BJ (cell line): ENCODE data around the gene SH3PXD2B. TPM values are rescaled to one million over a fixed set of nuclear protein-coding genes. Genes with fewer than 3 reads are reported as not detected.
A peak's percentile ranks its signal among the peaks of the same experiment; 100 is the strongest.

Source experiments
- CTCF ChIA-PET: fragments of 350-600 bp; formaldehyde crosslinking; extraction: SDS; loops from one replicate; lab custom pipeline; 2021; ENCODE audit warnings: antibody characterized with exemption, inconsistent platforms; lab: Yijun Ruan, JAX
- POLR2A ChIA-PET: fragments of 300-600 bp; sonication (Branson Sonifier 250); formaldehyde crosslinking; extraction: SDS; loops from one replicate; lab custom pipeline; 2021; ENCODE audit warnings: antibody characterized with exemption; lab: Charles Lee
- DNase-seq: peaks from one replicate; pipeline ENCODE4 v3.0.0-alpha.2; 2011; ENCODE audit warnings: low read depth
- H3K27me3 ChIP-seq: 2 replicates; pipeline ENCODE4 v1.6.0; 2011; ENCODE audit warnings: low read length; ENCODE audit not compliant: control insufficient read depth, insufficient read depth
- H3K36me3 ChIP-seq: 2 replicates; pipeline ENCODE4 v1.5.1; 2011; ENCODE audit warnings: low read length; ENCODE audit not compliant: control insufficient read depth, insufficient read depth
- H3K4me3 ChIP-seq: 2 replicates; pipeline ENCODE4 v1.5.1; 2011; ENCODE audit warnings: low read depth, mild to moderate bottlenecking, control low read depth, low read length
- CTCF ChIP-seq: IDR thresholded peaks from 2 replicates; pipeline ENCODE4 v1.5.1; 2011; ENCODE audit warnings: low read depth, mild to moderate bottlenecking, control low read depth, inconsistent platforms, low read length, moderate library complexity; ENCODE audit not compliant: insufficient read depth
- polyA plus RNA-seq: library from polyadenylated mRNA; depleted of rRNA; stranded (reverse); fragments of >200 nt; gene quantifications from 2 replicates; pipeline ENCODE4 v1.2.3, GENCODE V29; 2011

Gene SH3PXD2B
- polyA plus RNA-seq, 1 experiment: 15.5 TPM

- POLR2A ChIA-PET: no interaction called here
- H3K4me3 ChIP-seq: no peak overlapping the region
- no peaks in the 10 kb centered on the region for H3K36me3 ChIP-seq
- TF ChIP-seq CTCF: no peak
- DNase-seq: no peak
- CTCF ChIA-PET: interaction anchor here (0.6 to 3.0 kb wide), 7 partner anchors 8 to 239 kb away, joined by 3 to 14 read pairs (median 6); no protein-coding TSS in a partner anchor
- no peaks in the 10 kb centered on the region; the same call in 1 of the 2 replicates for H3K27me3 ChIP-seq
Measured at GRCh38 chr5:172459783-172460165, 5.4 kb upstream of the SH3PXD2B start.

GRCh38 chr5:172458976-172459782 lies 4.9 kb upstream of the SH3PXD2B start:
- H3K4me3 ChIP-seq: no peak overlapping the region
- CTCF ChIA-PET: interaction anchor here (0.6 to 3.0 kb wide), 7 partner anchors 7 to 239 kb away, joined by 3 to 14 read pairs (median 6); no protein-coding TSS in a partner anchor

GRCh38 chr5:172456076-172456722 lies 1.9 kb upstream of the SH3PXD2B start:
- Histone ChIP-seq H3K27me3 (no peaks in the 10 kb centered on the region; the same call in 1 of the 2 replicates), H3K36me3 (no peaks in the 10 kb centered on the region), H3K4me3 (no peak overlapping the region)
- ChIA-PET CTCF (interaction anchor here (1.1 to 1.4 kb wide), 3 partner anchors 10 to 241 kb away, joined by 3 read pairs; no protein-coding TSS in a partner anchor), POLR2A (interaction anchor here (0.6 kb wide), 1 partner anchor 160 kb away, joined by 4 read pairs; no protein-coding TSS in a partner anchor)
- no peak for DNase-seq
- no peak for TF ChIP-seq CTCF

More at GRCh38 chr5:172458976-172459782, 4.9 kb upstream of the SH3PXD2B start:
- Histone ChIP-seq H3K36me3 (no peaks in the 10 kb centered on the region), H3K27me3 (no peaks in the 10 kb centered on the region; the same call in 1 of the 2 replicates)
- no peak for TF ChIP-seq CTCF
- POLR2A ChIA-PET: no interaction called here
- no peak for DNase-seq

GRCh38 chr5:172455511-172456061 lies 1.3 kb upstream of the SH3PXD2B start:
- CTCF ChIA-PET: interaction anchor here (1.1 kb wide), 1 partner anchor 240 kb away, joined by 3 read pairs; no protein-coding TSS in a partner anchor
- no peak for TF ChIP-seq CTCF
- no peak for DNase-seq
- H3K4me3 ChIP-seq: no peak overlapping the region
- POLR2A ChIA-PET: interaction anchor here (0.6 kb wide), 1 partner anchor 160 kb away, joined by 4 read pairs; no protein-coding TSS in a partner anchor
- H3K27me3 ChIP-seq: no peaks in the 10 kb centered on the region
- H3K36me3 ChIP-seq: no peaks in the 10 kb centered on the region; the same call in 1 of the 2 replicates

- no peaks in the 10 kb centered on the region for H3K27me3 ChIP-seq
- POLR2A ChIA-PET: no interaction called here
- H3K36me3 ChIP-seq: no peaks in the 10 kb centered on the region; the same call in 1 of the 2 replicates
- DNase-seq: no peak
- H3K4me3 ChIP-seq: peak overlapping the region; percentile 88
- CTCF ChIA-PET: no interaction called here
- no peak for TF ChIP-seq CTCF
Measured at GRCh38 chr5:172455087-172455381, 709 bp upstream of the SH3PXD2B start.
